Nephron (organoid): ENCODE results near the gene ECI1.

ENCODE experiments used
- H3K27ac Mint-ChIP-seq, 3 experiments: 2 replicates each; pipeline ENCODE4 v1.8.0; 2020; ENCODE audit warnings: mixed read lengths in 3 of 3, mild to moderate bottlenecking in 2 of 3, moderate library complexity in 1 of 3
- H3K27me3 Mint-ChIP-seq: 2 replicates; pipeline ENCODE4 v1.8.0; 2021; ENCODE audit warnings: low read depth, mild to moderate bottlenecking, moderate library complexity, mixed read lengths
- H3K36me3 Mint-ChIP-seq: 2 replicates; pipeline ENCODE4 v1.8.0; 2020; ENCODE audit warnings: low read depth, mixed read lengths
- H3K4me1 Mint-ChIP-seq: 2 replicates; pipeline ENCODE4 v1.8.0; 2020; ENCODE audit warnings: mixed read lengths
- H3K4me3 Mint-ChIP-seq, 3 experiments: 2 replicates each; pipeline ENCODE4 v1.8.0; 2020; ENCODE audit warnings: mild to moderate bottlenecking in 3 of 3, mixed read lengths in 3 of 3, moderate library complexity in 2 of 3
- H3K9me3 Mint-ChIP-seq: 2 replicates; pipeline ENCODE4 v1.8.0; 2020; ENCODE audit warnings: mixed read lengths
- TF ChIP-seq, protein P1 (sequence below), 3 experiments: fragments of 200-600 bp; sonication (generic); IDR thresholded peaks; one replicate each; pipeline ENCODE4 v1.5.0; 2021; ENCODE audit warnings: antibody characterized with exemption in 3 of 3; ENCODE audit not compliant: unreplicated experiment in 3 of 3

ECI1 gene

DNA sequence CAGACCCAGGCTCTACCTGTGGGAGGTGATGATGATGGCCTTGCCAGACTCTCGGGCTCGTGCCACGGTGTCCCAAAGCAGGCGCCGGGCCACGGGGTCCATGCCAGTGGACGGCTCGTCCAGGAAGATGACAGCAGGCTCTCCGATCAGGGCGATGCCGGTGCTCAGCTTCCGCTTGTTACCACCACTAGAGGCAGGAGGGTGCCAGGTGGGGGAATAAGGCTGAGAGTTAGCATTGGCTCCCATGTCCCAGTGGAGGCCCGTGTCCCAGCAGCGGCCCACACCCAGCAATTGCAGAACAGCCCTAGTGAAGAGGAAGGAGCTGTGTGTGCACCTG is 26.9 kb upstream of the ECI1 start:
- H3K27me3 Mint-ChIP-seq, result peaks cover 3% of the 10 kb centered on the region

DNA sequence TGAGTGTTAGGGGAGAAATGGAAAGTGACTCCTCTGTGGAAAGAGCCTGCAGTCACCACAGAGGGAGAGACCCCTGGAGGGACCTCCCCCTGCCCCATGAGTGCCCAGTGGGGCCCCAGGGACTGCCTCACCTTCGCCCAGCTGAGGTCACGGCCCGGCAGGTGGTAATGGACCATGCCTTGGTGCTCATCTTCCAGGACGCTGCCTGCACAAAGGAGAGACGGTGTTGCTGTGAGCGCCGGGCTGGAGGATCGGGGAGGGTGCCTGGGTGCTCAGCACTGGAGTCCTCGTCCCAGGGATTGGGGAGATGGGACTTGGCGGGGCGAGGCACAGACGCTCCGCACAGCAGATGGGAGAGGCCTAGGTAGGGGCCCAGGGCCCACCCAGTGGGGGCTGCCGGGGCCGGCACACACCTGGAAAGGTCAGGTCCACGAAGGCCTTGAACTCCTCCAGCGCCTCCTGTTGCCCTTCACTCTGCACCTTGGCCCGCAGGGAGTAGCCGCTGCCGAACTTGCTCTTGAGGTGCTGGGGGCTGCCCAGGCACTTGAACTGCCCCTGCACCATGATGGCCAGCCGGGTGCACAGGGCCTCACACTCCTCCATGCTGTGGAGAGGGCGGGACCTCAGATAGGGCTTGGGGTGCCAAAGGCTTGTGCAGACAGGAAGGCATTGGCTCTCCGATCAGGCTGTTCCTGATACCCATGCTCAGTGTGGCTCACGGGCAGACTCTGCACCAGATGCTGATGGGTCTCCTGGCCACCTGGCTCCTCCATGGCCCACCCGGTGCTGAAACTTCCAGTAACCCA is 26.3 kb upstream of the ECI1 start:
- H3K36me3 Mint-ChIP-seq, result no peaks in the 10 kb centered on the region
- H3K27me3 Mint-ChIP-seq, result peaks cover 3% of the 10 kb centered on the region
- no peaks in the 10 kb centered on the region for H3K9me3 Mint-ChIP-seq
- no peak overlapping the region for H3K27ac Mint-ChIP-seq
- no peak overlapping the region for H3K4me3 Mint-ChIP-seq
- H3K4me1 Mint-ChIP-seq, result peaks cover 11% of the 10 kb centered on the region
- TF ChIP-seq, protein P1, sequence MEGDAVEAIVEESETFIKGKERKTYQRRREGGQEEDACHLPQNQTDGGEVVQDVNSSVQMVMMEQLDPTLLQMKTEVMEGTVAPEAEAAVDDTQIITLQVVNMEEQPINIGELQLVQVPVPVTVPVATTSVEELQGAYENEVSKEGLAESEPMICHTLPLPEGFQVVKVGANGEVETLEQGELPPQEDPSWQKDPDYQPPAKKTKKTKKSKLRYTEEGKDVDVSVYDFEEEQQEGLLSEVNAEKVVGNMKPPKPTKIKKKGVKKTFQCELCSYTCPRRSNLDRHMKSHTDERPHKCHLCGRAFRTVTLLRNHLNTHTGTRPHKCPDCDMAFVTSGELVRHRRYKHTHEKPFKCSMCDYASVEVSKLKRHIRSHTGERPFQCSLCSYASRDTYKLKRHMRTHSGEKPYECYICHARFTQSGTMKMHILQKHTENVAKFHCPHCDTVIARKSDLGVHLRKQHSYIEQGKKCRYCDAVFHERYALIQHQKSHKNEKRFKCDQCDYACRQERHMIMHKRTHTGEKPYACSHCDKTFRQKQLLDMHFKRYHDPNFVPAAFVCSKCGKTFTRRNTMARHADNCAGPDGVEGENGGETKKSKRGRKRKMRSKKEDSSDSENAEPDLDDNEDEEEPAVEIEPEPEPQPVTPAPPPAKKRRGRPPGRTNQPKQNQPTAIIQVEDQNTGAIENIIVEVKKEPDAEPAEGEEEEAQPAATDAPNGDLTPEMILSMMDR (IDR thresholded peaks at IDR 0.05; ENCODE audit: unreplicated experiment in 3 of 3), result no peak

More for the DNA sequence above, 26.9 kb upstream of the ECI1 start:
- Mint-ChIP-seq H3K4me3 (no peak overlapping the region), H3K27ac (no peak overlapping the region), H3K9me3 (no peaks in the 10 kb centered on the region), H3K4me1 (peaks cover 11% of the 10 kb centered on the region), H3K36me3 (no peaks in the 10 kb centered on the region)
- TF ChIP-seq, protein P1 (IDR thresholded peaks at IDR 0.05; ENCODE audit: unreplicated experiment in 3 of 3), result no peak

DNA sequence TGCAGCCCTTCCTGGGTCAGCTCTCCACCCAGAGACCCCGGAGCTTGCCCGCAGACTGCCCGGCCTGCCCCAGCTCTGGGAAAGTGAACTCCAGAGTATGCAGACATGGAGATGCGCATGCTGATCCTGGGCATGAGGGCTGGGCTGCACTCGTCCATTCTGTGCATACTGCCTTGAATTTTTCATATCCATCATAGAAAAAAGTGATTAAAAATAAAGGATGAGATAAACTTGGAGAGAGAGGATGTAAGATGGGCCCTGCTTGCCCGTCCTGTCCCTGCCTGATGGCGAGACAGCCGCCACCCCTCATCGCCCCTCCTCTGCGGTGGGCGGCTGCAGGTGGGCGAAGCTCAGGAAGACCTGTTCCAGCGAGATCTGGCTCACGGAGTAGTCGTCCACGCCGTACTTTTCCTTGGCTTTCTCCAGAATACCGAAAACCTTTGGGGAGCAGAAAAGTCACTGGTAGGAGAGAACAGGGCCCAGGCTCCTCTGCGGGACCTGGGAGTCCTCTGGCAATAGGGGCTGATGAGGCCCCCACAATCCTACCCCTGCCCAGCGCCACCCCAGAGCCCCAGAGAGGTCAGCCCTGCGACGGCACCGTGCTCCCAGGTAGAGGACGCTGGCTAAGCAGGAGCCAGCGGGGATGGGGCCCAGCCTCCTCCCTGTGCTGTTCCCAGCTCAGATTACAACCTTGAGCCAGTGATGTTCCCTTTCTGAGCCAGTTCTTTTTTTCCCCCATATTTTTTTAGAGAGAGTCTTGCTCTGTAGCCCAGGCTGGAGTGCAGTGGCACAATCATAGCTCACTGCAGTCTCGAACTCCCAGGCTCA is 25.2 kb upstream of the ECI1 start:
- Mint-ChIP-seq H3K27ac (no peak overlapping the region), H3K4me3 (no peak overlapping the region), H3K9me3 (no peaks in the 10 kb centered on the region), H3K27me3 (peaks cover 3% of the 10 kb centered on the region), H3K36me3 (no peaks in the 10 kb centered on the region), H3K4me1 (peaks cover 11% of the 10 kb centered on the region)
- TF ChIP-seq, protein P1 (IDR thresholded peaks at IDR 0.05; ENCODE audit: unreplicated experiment in 3 of 3), result no peak

DNA sequence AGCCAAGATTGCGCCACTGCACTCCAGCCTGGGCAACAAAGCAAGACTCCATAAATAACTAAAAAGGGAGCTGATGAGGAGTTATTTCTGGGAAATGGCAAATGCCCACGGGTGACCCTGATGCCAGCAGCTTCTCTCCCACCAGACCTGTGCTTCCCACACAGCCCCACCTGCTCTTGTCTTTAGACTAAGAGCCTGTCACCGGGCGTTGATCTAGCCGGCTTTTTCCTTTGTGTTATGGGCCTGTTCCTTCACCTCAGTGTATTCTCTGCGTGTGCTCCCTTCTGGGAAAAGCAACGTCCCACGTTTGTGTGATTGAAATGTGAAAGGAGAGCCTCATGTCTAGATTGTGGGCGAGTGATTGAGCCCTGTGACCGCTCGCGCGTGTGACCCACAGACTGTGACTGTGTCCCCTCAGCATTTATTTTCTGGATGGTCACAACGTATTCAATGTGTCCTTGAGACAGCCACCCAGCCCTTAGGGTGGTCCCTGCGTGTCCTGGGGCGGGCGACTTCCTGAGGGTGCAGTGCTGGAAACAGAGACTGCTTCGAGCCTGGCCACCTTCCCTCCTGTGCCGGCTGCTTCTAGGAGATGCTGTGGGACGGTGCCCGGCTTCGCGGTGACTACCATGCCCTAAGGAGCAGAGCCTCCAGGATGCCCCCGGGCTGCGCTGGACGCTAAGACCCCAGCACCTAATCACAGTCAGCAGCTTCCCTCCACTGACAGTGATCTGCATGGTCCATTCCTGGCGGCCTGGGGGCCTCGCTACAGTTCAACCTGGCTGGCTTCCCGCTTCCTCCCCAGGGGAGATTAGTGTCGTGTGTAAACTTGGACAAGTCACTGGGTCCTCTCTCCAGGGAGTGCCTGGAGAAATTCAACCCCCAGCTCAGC is 24.3 kb upstream of the ECI1 start:
- no peaks in the 10 kb centered on the region for H3K36me3 Mint-ChIP-seq
- TF ChIP-seq, protein P1 (IDR thresholded peaks at IDR 0.05; ENCODE audit: unreplicated experiment in 3 of 3), result no peak
- H3K27me3 Mint-ChIP-seq, result peaks cover under 1% of the 10 kb centered on the region
- no peaks in the 10 kb centered on the region for H3K9me3 Mint-ChIP-seq
- no peak overlapping the region for H3K27ac Mint-ChIP-seq
- H3K4me1 Mint-ChIP-seq, result peaks cover 11% of the 10 kb centered on the region
- no peak overlapping the region for H3K4me3 Mint-ChIP-seq

DNA sequence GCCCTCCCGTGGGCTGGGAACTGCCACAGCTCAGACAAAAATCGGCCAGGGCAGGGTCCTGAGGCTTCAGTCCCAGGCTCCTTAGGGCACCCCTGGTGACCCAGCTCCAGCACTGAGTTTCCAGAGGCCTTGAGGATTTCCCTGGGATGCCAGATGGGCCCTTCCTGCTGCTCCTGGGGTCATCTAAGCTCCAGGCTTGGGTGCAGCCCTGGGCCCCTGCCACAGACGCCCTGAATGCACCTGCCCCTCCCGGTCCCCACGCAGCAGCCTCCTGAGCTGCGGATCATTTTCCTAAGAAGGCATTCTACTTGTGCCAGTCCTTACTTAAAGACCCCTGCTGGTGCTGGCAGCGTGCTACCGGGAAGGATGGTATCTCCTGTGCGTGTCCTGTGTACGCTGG is 22.5 kb upstream of the ECI1 start:
- H3K36me3 Mint-ChIP-seq, result no peaks in the 10 kb centered on the region
- peaks cover 6% of the 10 kb centered on the region for H3K4me1 Mint-ChIP-seq
- TF ChIP-seq, protein P1 (IDR thresholded peaks at IDR 0.05; ENCODE audit: unreplicated experiment in 3 of 3), result no peak
- no peaks in the 10 kb centered on the region for H3K9me3 Mint-ChIP-seq
- H3K27ac Mint-ChIP-seq, result no peak overlapping the region
- no peaks in the 10 kb centered on the region for H3K27me3 Mint-ChIP-seq
- H3K4me3 Mint-ChIP-seq, result no peak overlapping the region
